Measurements from ENCODE around the gene SPARCL1. TPM values are rescaled to one million over a fixed set of nuclear protein-coding genes. Genes with fewer than 3 reads are reported as not detected.

SPARCL1 gene
- total and polyA plus RNA-seq, 5 donors: 343 to 492 (median 365) TPM

- intact Hi-C loops (cut with DNase I): no loop called here
- 65% methylated on average over 2 of the region's 2 CpGs for WGBS
- no peaks in the 10 kb centered on the region for H3K9me3 ChIP-seq (ENCODE audit: control insufficient read depth, low read length)
- no peak overlapping the region for H3K4me3 ChIP-seq (ENCODE audit: low read length)
- no peaks in the 10 kb centered on the region for H3K27me3 ChIP-seq (ENCODE audit: control insufficient read depth, insufficient read depth)
- no peak overlapping the region for H3K27ac ChIP-seq (ENCODE audit: low read length)
- no peak for ATAC-seq
- peaks cover 6% of the 10 kb centered on the region for H3K4me1 ChIP-seq (ENCODE audit: control insufficient read depth, insufficient read depth, low read length)
- no peak for DNase-seq
Observed at GRCh38 chr4:87524456-87524855, 4.7 kb downstream of the SPARCL1 start.

- ATAC-seq: no peak
- H3K4me1 ChIP-seq (ENCODE audit: control insufficient read depth, insufficient read depth, low read length): peaks cover 6% of the 10 kb centered on the region
- H3K27ac ChIP-seq (ENCODE audit: low read length): no peak overlapping the region
- no peaks in the 10 kb centered on the region for H3K9me3 ChIP-seq (ENCODE audit: control insufficient read depth, low read length)
- DNase-seq: no peak
- no peaks in the 10 kb centered on the region for H3K27me3 ChIP-seq (ENCODE audit: control insufficient read depth, insufficient read depth)
- intact Hi-C loops (cut with DNase I): no loop called here
- 61% methylated on average over 4 of the region's 4 CpGs for WGBS
- no peak overlapping the region for H3K4me3 ChIP-seq (ENCODE audit: low read length)
Observed at GRCh38 chr4:87523307-87523706, 5.9 kb downstream of the SPARCL1 start.

- ATAC-seq (no peak), DNase-seq (no peak)
- intact Hi-C loops (cut with DNase I): no loop called here
- Histone ChIP-seq H3K4me1 (ENCODE audit: control insufficient read depth, insufficient read depth, low read length) (peaks cover 8% of the 10 kb centered on the region), H3K4me3 (ENCODE audit: low read length) (peak overlapping the region; percentile 29), H3K27ac (ENCODE audit: low read length) (peak overlapping the region; percentile 77), H3K9me3 (ENCODE audit: control insufficient read depth, low read length) (no peaks in the 10 kb centered on the region), H3K27me3 (ENCODE audit: control insufficient read depth, insufficient read depth) (no peaks in the 10 kb centered on the region)
- WGBS: 35% methylated on average over 3 of the region's 3 CpGs
Observed at GRCh38 chr4:87521757-87522374, 7.3 kb downstream of the SPARCL1 start.

GRCh38 chr4:87521319-87521718, 7.9 kb downstream of the SPARCL1 start:
- intact Hi-C loops (cut with DNase I): no loop called here
- H3K27me3 ChIP-seq (ENCODE audit: control insufficient read depth, insufficient read depth): no peaks in the 10 kb centered on the region
- no peak for DNase-seq
- peak overlapping the region; percentile 29 for H3K4me3 ChIP-seq (ENCODE audit: low read length)
- H3K9me3 ChIP-seq (ENCODE audit: control insufficient read depth, low read length): no peaks in the 10 kb centered on the region
- no peak for ATAC-seq
- peaks cover 8% of the 10 kb centered on the region for H3K4me1 ChIP-seq (ENCODE audit: control insufficient read depth, insufficient read depth, low read length)
- 50% methylated on average over 1 of the region's 1 CpG for WGBS
- peak overlapping the region; percentile 98 for H3K27ac ChIP-seq (ENCODE audit: low read length)

- no peaks in the 10 kb centered on the region for H3K9me3 ChIP-seq (ENCODE audit: control insufficient read depth, low read length)
- ATAC-seq (no peak), DNase-seq (no peak)
- H3K27me3 ChIP-seq (ENCODE audit: control insufficient read depth, insufficient read depth): no peaks in the 10 kb centered on the region
- no peak overlapping the region for H3K4me3 ChIP-seq (ENCODE audit: low read length)
- peaks cover 8% of the 10 kb centered on the region for H3K4me1 ChIP-seq (ENCODE audit: control insufficient read depth, insufficient read depth, low read length)
- WGBS: 88% methylated on average over 2 of the region's 2 CpGs
- intact Hi-C loops (cut with DNase I): no loop called here
- peak overlapping the region; percentile 35 for H3K27ac ChIP-seq (ENCODE audit: low read length)
Observed at GRCh38 chr4:87517621-87518020, 11.6 kb downstream of the SPARCL1 start.

GRCh38 chr4:87516683-87517082, 12.5 kb downstream of the SPARCL1 start:
- ATAC-seq (peak in 1 of 2 donors; percentile 25), DNase-seq (no peak)
- whole genome bisulfite sequencing: 76% methylated on average over 3 of the region's 3 CpGs
- H3K27ac ChIP-seq (ENCODE audit: low read length): no peak overlapping the region
- no peak overlapping the region for H3K4me3 ChIP-seq (ENCODE audit: low read length)
- H3K4me1 ChIP-seq (ENCODE audit: control insufficient read depth, insufficient read depth, low read length): peaks cover 8% of the 10 kb centered on the region
- intact Hi-C loops (cut with DNase I): no loop called here
- no peaks in the 10 kb centered on the region for H3K9me3 ChIP-seq (ENCODE audit: control insufficient read depth, low read length)
- H3K27me3 ChIP-seq (ENCODE audit: control insufficient read depth, insufficient read depth): no peaks in the 10 kb centered on the region

- no peak for DNase-seq
- Histone ChIP-seq H3K4me3 (ENCODE audit: low read length) (no peak overlapping the region), H3K4me1 (ENCODE audit: control insufficient read depth, insufficient read depth, low read length) (peaks cover 2% of the 10 kb centered on the region), H3K27me3 (ENCODE audit: control insufficient read depth, insufficient read depth) (no peaks in the 10 kb centered on the region), H3K9me3 (ENCODE audit: control insufficient read depth, low read length) (no peaks in the 10 kb centered on the region), H3K27ac (ENCODE audit: low read length) (no peak overlapping the region)
- no peak for ATAC-seq
- 45% methylated on average over 1 of the region's 1 CpG for WGBS
- intact Hi-C loops (cut with DNase I): no loop called here
Observed at GRCh38 chr4:87512400-87512799, 16.8 kb downstream of the SPARCL1 start.

- peak in 1 of 2 donors; percentile 14 for ATAC-seq
- no peak for DNase-seq
- Histone ChIP-seq H3K9me3 (ENCODE audit: control insufficient read depth, low read length) (no peaks in the 10 kb centered on the region), H3K27me3 (ENCODE audit: control insufficient read depth, insufficient read depth) (no peaks in the 10 kb centered on the region), H3K4me1 (ENCODE audit: control insufficient read depth, insufficient read depth, low read length) (peaks cover 2% of the 10 kb centered on the region), H3K27ac (ENCODE audit: low read length) (peak overlapping the region; percentile 23), H3K4me3 (ENCODE audit: low read length) (no peak overlapping the region)
- 46% methylated on average over 2 of the region's 2 CpGs for WGBS
- intact Hi-C loops (cut with DNase I): no loop called here
Observed at GRCh38 chr4:87511500-87511899, 17.7 kb downstream of the SPARCL1 start.

GRCh38 chr4:87510747-87511146, 18.4 kb downstream of the SPARCL1 start:
- Histone ChIP-seq H3K9me3 (ENCODE audit: control insufficient read depth, low read length) (no peaks in the 10 kb centered on the region), H3K4me3 (ENCODE audit: low read length) (no peak overlapping the region), H3K4me1 (ENCODE audit: control insufficient read depth, insufficient read depth, low read length) (peaks cover 3% of the 10 kb centered on the region), H3K27ac (ENCODE audit: low read length) (no peak overlapping the region), H3K27me3 (ENCODE audit: control insufficient read depth, insufficient read depth) (no peaks in the 10 kb centered on the region)
- intact Hi-C loops (cut with DNase I): no loop called here
- ATAC-seq: no peak
- DNase-seq: no peak
- WGBS: 92% methylated on average over 17 of the region's 17 CpGs

GRCh38 chr4:87506974-87507701, 22.0 kb downstream of the SPARCL1 start:
- WGBS: 49% methylated on average over 4 of the region's 4 CpGs
- intact Hi-C loops (cut with DNase I): no loop called here
- Histone ChIP-seq H3K27ac (ENCODE audit: low read length) (no peak overlapping the region), H3K27me3 (ENCODE audit: control insufficient read depth, insufficient read depth) (no peaks in the 10 kb centered on the region), H3K4me1 (ENCODE audit: control insufficient read depth, insufficient read depth, low read length) (peaks cover 3% of the 10 kb centered on the region), H3K4me3 (ENCODE audit: low read length) (no peak overlapping the region), H3K9me3 (ENCODE audit: control insufficient read depth, low read length) (no peaks in the 10 kb centered on the region)
- DNase-seq: no peak
- peak in 1 of 2 donors; percentile 48 for ATAC-seq

- Histone ChIP-seq H3K4me3 (ENCODE audit: low read length) (no peak overlapping the region), H3K9me3 (ENCODE audit: control insufficient read depth, low read length) (no peaks in the 10 kb centered on the region), H3K27ac (ENCODE audit: low read length) (no peak overlapping the region), H3K4me1 (ENCODE audit: control insufficient read depth, insufficient read depth, low read length) (peaks cover 3% of the 10 kb centered on the region), H3K27me3 (ENCODE audit: control insufficient read depth, insufficient read depth) (no peaks in the 10 kb centered on the region)
- WGBS: 79% methylated on average over 3 of the region's 3 CpGs
- ATAC-seq: no peak
- intact Hi-C loops (cut with DNase I): no loop called here
- DNase-seq: no peak
Observed at GRCh38 chr4:87505862-87506261, 23.3 kb downstream of the SPARCL1 start.
